SW480 (cell line): Measurements from ENCODE around the gene MOGAT3.
A peak's percentile ranks its signal among the peaks of the same experiment; 100 is the strongest.

Experiments used
- DNase-seq: peaks from one replicate; pipeline ENCODE4 v3.0.0-alpha.2; 2016; ENCODE audit warnings: low spot score

Gene MOGAT3

GRCh38 chr7:101200862-101201599 is at the start of gene MOGAT3:
TSS of gene MOGAT3 (minus strand) at chr7:101201036. CDS start at chr7:101200854, 182 bp downstream.
- DNase-seq = peak; percentile 87

- DNase-seq = no peak
Observed at GRCh38 chr7:101250324-101250723, 49.5 kb upstream of the MOGAT3 start.

- no peak for DNase-seq
Observed at GRCh38 chr7:101248276-101248675, 47.4 kb upstream of the MOGAT3 start.

- no peak for DNase-seq
Observed at GRCh38 chr7:101245147-101245668, 44.4 kb upstream of the MOGAT3 start.

- DNase-seq = peak; percentile 98
Observed at GRCh38 chr7:101244375-101245146, 43.7 kb upstream of the MOGAT3 start, which contains the start of gene FIS1. TSS of gene FIS1 (minus strand) at chr7:101245081. CDS start at chr7:101245004, 77 bp downstream.

- DNase-seq = peak; percentile 39
Observed at GRCh38 chr7:101243646-101244374, 43.0 kb upstream of the MOGAT3 start.

GRCh38 chr7:101241443-101242349 is 40.9 kb upstream of the MOGAT3 start:
- DNase-seq = no peak

GRCh38 chr7:101241015-101241363 is 40.2 kb upstream of the MOGAT3 start:
- no peak for DNase-seq

GRCh38 chr7:101240226-101241014 is 39.6 kb upstream of the MOGAT3 start:
- no peak for DNase-seq

- no peak for DNase-seq
Observed at GRCh38 chr7:101239951-101240220, 39.0 kb upstream of the MOGAT3 start.

- no peak for DNase-seq
Observed at GRCh38 chr7:101239191-101239950, 38.5 kb upstream of the MOGAT3 start.

- DNase-seq = no peak
Observed at GRCh38 chr7:101238226-101239182, 37.7 kb upstream of the MOGAT3 start.

GRCh38 chr7:101237206-101238067 is 36.6 kb upstream of the MOGAT3 start, which contains the start of gene CLDN15:
TSS of gene CLDN15 (minus strand) at chr7:101237802. CDS start at chr7:101237581, 221 bp downstream.
- DNase-seq = no peak

GRCh38 chr7:101236292-101236835 is 35.5 kb upstream of the MOGAT3 start:
- DNase-seq = no peak

GRCh38 chr7:101235522-101235921 is 34.7 kb upstream of the MOGAT3 start:
- DNase-seq = no peak

GRCh38 chr7:101235050-101235449 is 34.2 kb upstream of the MOGAT3 start:
- no peak for DNase-seq

GRCh38 chr7:101234636-101235035 is 33.8 kb upstream of the MOGAT3 start:
- DNase-seq = no peak
